Pulmonary artery endothelial cell (primary cell): Measurements from ENCODE around the gene ANKS1B. TPM values are rescaled to one million over a fixed set of nuclear protein-coding genes. Genes with fewer than 3 reads are reported as not detected.
"Not testable (repeated sequence)": the region's sequence is repeated elsewhere in the genome, so short reads cannot be mapped to it uniquely, and the experiment has no call there.

Experiments
- DNase-seq: peaks from one replicate; pipeline ENCODE4 v3.0.0-alpha.2; 2011; ENCODE audit warnings: low read depth, low spot score
- total RNA-seq: library from RNA; depleted of rRNA; stranded (reverse); fragments of >200 nt; gene quantifications from 2 replicates; pipeline ENCODE4 v1.2.3, GENCODE V29; 2014

ANKS1B gene
- total RNA-seq, 1 donor from 2014 or later, result 0.07 TPM

- DNase-seq, result no peak
Observed at GRCh38 chr12:99383258-99383657, 601.5 kb downstream of the ANKS1B start.

GRCh38 chr12:99381992-99382391 is 602.7 kb downstream of the ANKS1B start:
- no peak for DNase-seq

GRCh38 chr12:99380701-99381100 is 604.0 kb downstream of the ANKS1B start:
- DNase-seq, result no peak

- no peak for DNase-seq
Observed at GRCh38 chr12:99374023-99374422, 610.7 kb downstream of the ANKS1B start.

- no peak for DNase-seq
Observed at GRCh38 chr12:99372257-99372920, 612.3 kb downstream of the ANKS1B start.

- no peak for DNase-seq
Observed at GRCh38 chr12:99370421-99371138, 614.2 kb downstream of the ANKS1B start.

- no peak for DNase-seq
Observed at GRCh38 chr12:99367181-99367580, 617.6 kb downstream of the ANKS1B start.

- DNase-seq, result no peak
Observed at GRCh38 chr12:99352269-99352668, 632.5 kb downstream of the ANKS1B start.

- no peak for DNase-seq
Observed at GRCh38 chr12:99343960-99344359, 640.8 kb downstream of the ANKS1B start.

- DNase-seq, result no peak
Observed at GRCh38 chr12:99339663-99340062, 645.1 kb downstream of the ANKS1B start.

- no peak for DNase-seq
Observed at GRCh38 chr12:99334285-99335056, 650.3 kb downstream of the ANKS1B start.

GRCh38 chr12:99332936-99333591 is 651.7 kb downstream of the ANKS1B start:
- no peak for DNase-seq

GRCh38 chr12:99330216-99330615 is 654.5 kb downstream of the ANKS1B start:
- DNase-seq, result no peak

GRCh38 chr12:99321210-99321609 is 663.5 kb downstream of the ANKS1B start:
- not testable (repeated sequence) for DNase-seq

- no peak for DNase-seq
Observed at GRCh38 chr12:99311373-99311772, 673.4 kb downstream of the ANKS1B start.

GRCh38 chr12:99309812-99310211 is 674.9 kb downstream of the ANKS1B start:
- DNase-seq, result no peak

- no peak for DNase-seq
Observed at GRCh38 chr12:99302874-99303273, 681.9 kb downstream of the ANKS1B start.

GRCh38 chr12:99287136-99287535 is 697.6 kb downstream of the ANKS1B start:
- DNase-seq, result no peak

- DNase-seq, result no peak
Observed at GRCh38 chr12:99284161-99284560, 700.6 kb downstream of the ANKS1B start.

- DNase-seq, result no peak
Observed at GRCh38 chr12:99282624-99283023, 702.1 kb downstream of the ANKS1B start.

GRCh38 chr12:99282086-99282485 is 702.6 kb downstream of the ANKS1B start:
- DNase-seq, result no peak

GRCh38 chr12:99281277-99281676 is 703.5 kb downstream of the ANKS1B start:
- no peak for DNase-seq
